Fibroblast of the aortic adventitia (primary cell): ENCODE results near the gene ZNF493. TPM values are rescaled to one million over a fixed set of nuclear protein-coding genes. Genes with fewer than 3 reads are reported as not detected.

Experiments
- total RNA-seq: library from RNA; depleted of rRNA; stranded (reverse); fragments of >200 nt; gene quantifications from 2 replicates; pipeline ENCODE4 v1.2.3, GENCODE V29; 2012; ENCODE audit warnings: low replicate concordance

The ZNF493 gene
- total RNA-seq, 1 donor = 10.8 TPM

Other genes with a start within 250 kb of the ZNF493 start
- gene ZNF708, start 67.7 kb upstream of the ZNF493 start, total RNA-seq = 8.8 and 15.9 TPM in 2 replicates
- gene ZNF738, start 38.1 kb upstream of the ZNF493 start, total RNA-seq = 2.9 and 6.4 TPM in 2 replicates
- 5.5 and 7.5 TPM in 2 replicates for gene ZNF429, start 108.5 kb downstream of the ZNF493 start, total RNA-seq